GM19025 (cell line): ENCODE measurements around the gene C15orf61.

ENCODE experiments used
- ATAC-seq: cut with Tn5 transposase; IDR thresholded peaks from one replicate; pipeline ENCODE4 v1.9.1; 2021; ENCODE audit warnings: mild to moderate bottlenecking, low read depth, moderate library complexity; ENCODE audit not compliant: unreplicated experiment

Gene C15orf61

GRCh38 chr15:67579164-67579563, 58.2 kb downstream of the C15orf61 start:
- ATAC-seq, result no peak
